MM.1S (cell line): ENCODE data around the gene HCN2.
"Not testable (repeated sequence)": the region's sequence is repeated elsewhere in the genome, so short reads cannot be mapped to it uniquely, and the experiment has no call there.

Experiments used
- DNase-seq: peaks from one replicate; pipeline ENCODE4 v3.0.0-alpha.2; 2015
- H2AFZ ChIP-seq: fragments of 300-600 bp; sonication (generic); 2 replicates; pipeline ENCODE4 v1.6.0; 2016; ENCODE audit warnings: antibody characterized with exemption, low read length
- H3F3A ChIP-seq: fragments of 300-600 bp; sonication (generic); 2 replicates; pipeline ENCODE4 v1.6.1; 2016; ENCODE audit warnings: mild to moderate bottlenecking, antibody characterized with exemption, low read length, moderate library complexity, mixed read lengths; ENCODE audit not compliant: insufficient read depth
- H3K27ac ChIP-seq: fragments of 300-600 bp; sonication (generic); 2 replicates; pipeline ENCODE4 v1.5.1; 2016; ENCODE audit warnings: mild to moderate bottlenecking, low read length
- H3K27me3 ChIP-seq: fragments of 300-600 bp; sonication (generic); replicated peaks from 2 replicates; pipeline ENCODE4 v1.6.0; 2016; ENCODE audit warnings: low read length; ENCODE audit not compliant: insufficient read depth
- H3K36me3 ChIP-seq: fragments of 300-600 bp; sonication (generic); replicated peaks from 2 replicates; pipeline ENCODE4 v1.6.1; 2016; ENCODE audit warnings: mild to moderate bottlenecking, low read length, mixed read lengths; ENCODE audit not compliant: insufficient read depth
- H3K4me1 ChIP-seq: fragments of 300-600 bp; sonication (generic); 2 replicates; pipeline ENCODE4 v1.6.1; 2016; ENCODE audit warnings: low read length, mixed read lengths
- H3K4me2 ChIP-seq: fragments of 300-600 bp; sonication (generic); 2 replicates; pipeline ENCODE4 v1.6.0; 2016; ENCODE audit warnings: low read depth, low read length
- H3K4me3 ChIP-seq: fragments of 300-600 bp; sonication (generic); 2 replicates; pipeline ENCODE4 v1.5.1; 2016; ENCODE audit warnings: low read length, mixed read lengths
- H3K79me2 ChIP-seq: fragments of 300-600 bp; sonication (generic); 2 replicates; pipeline ENCODE4 v1.6.1; 2016; ENCODE audit warnings: mixed run types, low read length, mixed read lengths
- H3K9ac ChIP-seq: fragments of 300-600 bp; sonication (generic); 2 replicates; pipeline ENCODE4 v1.6.1; 2016; ENCODE audit warnings: low read length, mixed read lengths
- H3K9me2 ChIP-seq: fragments of 300-600 bp; sonication (generic); replicated peaks from 2 replicates; pipeline ENCODE4 v1.6.1; 2016; ENCODE audit warnings: mild to moderate bottlenecking, low read length, mixed read lengths; ENCODE audit not compliant: insufficient read depth
- H3K9me3 ChIP-seq: fragments of 300-600 bp; sonication (generic); replicated peaks from 2 replicates; pipeline ENCODE4 v1.6.1; 2016; ENCODE audit warnings: mild to moderate bottlenecking, low read length, mixed read lengths; ENCODE audit not compliant: insufficient read depth
- H4K20me1 ChIP-seq: fragments of 300-600 bp; sonication (generic); 2 replicates; pipeline ENCODE4 v1.6.1; 2016; ENCODE audit warnings: mild to moderate bottlenecking, low read length, moderate library complexity, mixed read lengths; ENCODE audit not compliant: insufficient read depth
- EZH2 ChIP-seq: fragments of 300-600 bp; sonication (generic); optimal IDR thresholded peaks from 2 replicates; pipeline ENCODE3; 2017; ENCODE audit warnings: low read depth, mild to moderate bottlenecking, antibody characterized with exemption, low read length, mixed read lengths
- EZH2phosphoT487 ChIP-seq: fragments of 300-600 bp; sonication (generic); IDR thresholded peaks from 2 replicates; pipeline ENCODE4 v1.6.1; 2018; ENCODE audit warnings: antibody characterized with exemption, low read length
- TF ChIP-seq, protein P1 (sequence below): fragments of 300-600 bp; sonication (generic); IDR thresholded peaks from 2 replicates; pipeline ENCODE4 v1.5.1; 2016; ENCODE audit warnings: antibody characterized with exemption, low read length, mixed read lengths

The HCN2 gene

DNA sequence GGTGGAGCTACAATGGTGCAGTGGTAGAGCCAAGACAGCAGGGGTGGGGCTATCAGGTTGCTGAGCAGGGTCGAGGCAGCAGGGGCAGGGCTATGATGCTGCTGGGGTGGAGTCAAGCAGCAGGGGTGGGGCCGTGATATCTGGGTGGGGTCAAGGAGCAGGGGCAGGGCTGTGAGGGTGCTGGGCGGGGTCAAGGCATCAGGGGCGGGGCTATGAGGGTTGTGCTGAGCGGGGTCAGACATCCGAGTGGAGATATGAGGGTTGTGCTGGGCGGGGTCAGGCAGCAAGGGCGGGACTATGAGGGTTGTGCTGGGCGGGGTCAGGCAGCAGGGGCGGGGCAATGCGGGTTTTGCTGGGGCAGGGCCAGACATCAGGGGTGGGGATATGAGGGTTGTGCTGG, 14.7 kb downstream of the HCN2 start:
- H3K4me2 ChIP-seq, result no peak overlapping the region
- H3K36me3 ChIP-seq, result no peaks in the 10 kb centered on the region

DNA sequence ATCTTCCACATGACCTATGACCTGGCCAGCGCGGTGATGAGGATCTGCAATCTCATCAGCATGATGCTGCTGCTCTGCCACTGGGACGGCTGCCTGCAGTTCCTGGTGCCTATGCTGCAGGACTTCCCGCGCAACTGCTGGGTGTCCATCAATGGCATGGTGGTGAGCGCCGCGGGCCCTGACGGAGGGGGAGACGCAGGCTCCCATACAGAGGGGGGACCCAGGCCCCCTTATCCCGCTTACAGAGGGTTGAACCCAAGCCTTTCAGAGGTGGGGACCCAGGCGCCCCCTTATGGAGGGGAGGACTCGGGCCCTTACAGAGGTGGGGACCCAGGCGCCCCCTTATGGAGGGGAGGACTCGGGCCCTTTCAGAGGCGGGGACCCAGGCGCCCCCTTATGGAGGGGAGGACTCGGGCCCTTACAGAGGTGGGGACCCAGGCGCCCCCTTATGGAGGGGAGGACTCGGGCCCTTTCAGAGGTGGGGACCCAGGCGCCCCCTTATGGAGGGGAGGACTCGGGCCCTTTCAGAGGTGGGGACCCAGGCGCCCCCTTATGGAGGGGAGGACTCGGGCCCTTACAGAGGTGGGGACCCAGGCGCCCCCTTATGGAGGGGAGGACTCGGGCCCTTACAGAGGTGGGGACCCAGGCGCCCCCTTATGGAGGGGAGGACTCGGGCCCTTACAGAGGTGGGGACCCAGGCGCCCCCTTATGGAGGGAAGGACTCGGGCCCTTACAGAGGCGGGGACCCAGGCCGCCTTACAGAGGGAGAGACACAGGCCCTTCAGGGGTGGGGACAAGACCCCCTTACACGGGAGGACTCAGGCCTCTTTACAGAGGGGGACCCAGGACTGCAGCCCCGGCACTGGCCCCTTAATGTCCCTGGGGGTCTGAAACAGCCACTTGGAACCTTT, 15.6 kb downstream of the HCN2 start:
- not testable (repeated sequence) for H3K27me3 ChIP-seq, H3K9me3 ChIP-seq, H3K4me1 ChIP-seq, H3K36me3 ChIP-seq, H3K79me2 ChIP-seq, H3K9me2 ChIP-seq, H3K27ac ChIP-seq, H3K9ac ChIP-seq, H4K20me1 ChIP-seq, H3F3A ChIP-seq
- peak; percentile 59 for DNase-seq
- Histone ChIP-seq H3K4me2 (peak overlapping the region; percentile 35; the same call in 1 of the 2 replicates), H2AFZ (0 out of 2 replicates have a peak overlapping the region, but pooled peaks have one; percentile 27), H3K4me3 (peak overlapping the region; percentile 32; the same call in 1 of the 2 replicates)
- TF ChIP-seq, protein P1, sequence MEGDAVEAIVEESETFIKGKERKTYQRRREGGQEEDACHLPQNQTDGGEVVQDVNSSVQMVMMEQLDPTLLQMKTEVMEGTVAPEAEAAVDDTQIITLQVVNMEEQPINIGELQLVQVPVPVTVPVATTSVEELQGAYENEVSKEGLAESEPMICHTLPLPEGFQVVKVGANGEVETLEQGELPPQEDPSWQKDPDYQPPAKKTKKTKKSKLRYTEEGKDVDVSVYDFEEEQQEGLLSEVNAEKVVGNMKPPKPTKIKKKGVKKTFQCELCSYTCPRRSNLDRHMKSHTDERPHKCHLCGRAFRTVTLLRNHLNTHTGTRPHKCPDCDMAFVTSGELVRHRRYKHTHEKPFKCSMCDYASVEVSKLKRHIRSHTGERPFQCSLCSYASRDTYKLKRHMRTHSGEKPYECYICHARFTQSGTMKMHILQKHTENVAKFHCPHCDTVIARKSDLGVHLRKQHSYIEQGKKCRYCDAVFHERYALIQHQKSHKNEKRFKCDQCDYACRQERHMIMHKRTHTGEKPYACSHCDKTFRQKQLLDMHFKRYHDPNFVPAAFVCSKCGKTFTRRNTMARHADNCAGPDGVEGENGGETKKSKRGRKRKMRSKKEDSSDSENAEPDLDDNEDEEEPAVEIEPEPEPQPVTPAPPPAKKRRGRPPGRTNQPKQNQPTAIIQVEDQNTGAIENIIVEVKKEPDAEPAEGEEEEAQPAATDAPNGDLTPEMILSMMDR, result peak; percentile 72

More for the DNA sequence above, 14.7 kb downstream of the HCN2 start:
- TF ChIP-seq EZH2 (no peak), EZH2phosphoT487 (no peak)
- TF ChIP-seq, protein P1, result no peak
- Histone ChIP-seq H3K9me3 (no peaks in the 10 kb centered on the region), H3K9ac (no peak overlapping the region), H3K4me3 (no peak overlapping the region), H3K79me2 (no peaks in the 10 kb centered on the region), H3K4me1 (no peaks in the 10 kb centered on the region), H3K27ac (no peak overlapping the region), H3K27me3 (peaks cover 19% of the 10 kb centered on the region), H3F3A (no peaks in the 10 kb centered on the region), H2AFZ (no peak overlapping the region), H4K20me1 (no peaks in the 10 kb centered on the region), H3K9me2 (no peaks in the 10 kb centered on the region)
- peak; percentile 33 for DNase-seq

GRCh38 chr19:607301-608154, 17.8 kb downstream of the HCN2 start:
- Histone ChIP-seq H2AFZ (no peak overlapping the region), H3K4me3 (no peak overlapping the region), H3K4me2 (no peak overlapping the region), H3K27me3 (peaks cover 8% of the 10 kb centered on the region; the same call in 1 of the 2 replicates), H3K36me3 (no peaks in the 10 kb centered on the region), H3K79me2 (no peaks in the 10 kb centered on the region), H3K4me1 (no peaks in the 10 kb centered on the region), H3F3A (0 out of 2 replicates have a peak, but pooled peaks cover 2% of the 10 kb centered on the region), H3K9me2 (no peaks in the 10 kb centered on the region), H3K27ac (no peak overlapping the region), H3K9me3 (no peaks in the 10 kb centered on the region), H3K9ac (no peak overlapping the region), H4K20me1 (no peaks in the 10 kb centered on the region)
- no peak for DNase-seq
- TF ChIP-seq EZH2, result no peak
- TF ChIP-seq, protein P1, result no peak
- TF ChIP-seq EZH2phosphoT487, result no peak
